ENCODE data around the gene SEC16A. TPM values are rescaled to one million over a fixed set of nuclear protein-coding genes. Genes with fewer than 3 reads are reported as not detected.

The SEC16A gene
- total RNA-seq, 1 donor from 2014 or later = 78.8 TPM

DNA sequence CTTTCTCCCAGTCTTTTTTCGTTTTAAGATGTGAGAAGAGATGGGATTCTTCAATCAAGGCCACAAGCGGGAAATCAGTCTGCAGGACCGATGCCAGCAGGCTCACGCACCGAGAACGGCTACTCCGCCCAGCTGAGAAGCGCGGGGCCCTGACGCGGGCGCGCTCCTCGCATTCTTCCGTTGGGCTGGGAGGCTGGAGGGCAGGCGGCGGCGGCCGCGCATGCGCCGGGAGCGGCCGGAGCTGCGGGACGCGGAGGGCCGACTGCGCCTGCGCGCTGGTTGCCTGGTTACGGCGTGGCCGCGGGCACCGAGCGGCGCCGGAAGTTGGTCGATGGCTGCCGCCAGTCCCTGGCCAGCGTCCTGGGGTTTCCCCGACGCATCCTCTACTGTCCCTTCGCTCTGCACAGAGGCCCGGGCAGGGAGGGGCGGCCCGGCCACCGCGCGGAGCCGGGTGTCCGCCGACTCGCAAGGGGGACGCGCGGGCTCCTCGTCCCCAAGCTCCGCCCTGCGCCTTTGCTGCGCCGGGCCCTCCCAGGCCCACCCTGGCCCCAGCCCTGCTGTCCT, 831 bp upstream of the SEC16A start:
- Mint-ChIP-seq H3K4me1 (peaks cover 34% of the 10 kb centered on the region), H3K27me3 (no peaks in the 10 kb centered on the region), H3K27ac (peak overlapping the region; percentile 97), H3K36me3 (ENCODE audit: low read depth) (peaks cover 20% of the 10 kb centered on the region), H3K9me3 (no peaks in the 10 kb centered on the region), H3K4me3 (peak overlapping the region; percentile 98)
- ATAC-seq (ENCODE audit: low read depth) (peak; percentile 49), DNase-seq (peak; percentile 99)
- intact Hi-C loops (cut with micrococcal nuclease) = loop anchor here (1.0 to 5.0 kb wide), 10 partner anchors 44 to 576 kb away; partner anchors contain the start of genes AGPAT2, CAMSAP1, DNLZ and ENTR1
- POLR2A ChIA-PET = interaction anchor here (0.6 to 1.1 kb wide), 10 partner anchors 16 to 757 kb away, joined by 3 to 7 read pairs (median 3); partner anchors contain the start of genes AGPAT2, NOTCH1, TRAF2 and TUBB4B
- CTCF ChIA-PET = interaction anchor here (1.3 to 6.4 kb wide), 4 partner anchors 50 to 148 kb away, joined by 3 to 44 read pairs (median 10); no protein-coding TSS in a partner anchor
- TF ChIP-seq, protein P1, sequence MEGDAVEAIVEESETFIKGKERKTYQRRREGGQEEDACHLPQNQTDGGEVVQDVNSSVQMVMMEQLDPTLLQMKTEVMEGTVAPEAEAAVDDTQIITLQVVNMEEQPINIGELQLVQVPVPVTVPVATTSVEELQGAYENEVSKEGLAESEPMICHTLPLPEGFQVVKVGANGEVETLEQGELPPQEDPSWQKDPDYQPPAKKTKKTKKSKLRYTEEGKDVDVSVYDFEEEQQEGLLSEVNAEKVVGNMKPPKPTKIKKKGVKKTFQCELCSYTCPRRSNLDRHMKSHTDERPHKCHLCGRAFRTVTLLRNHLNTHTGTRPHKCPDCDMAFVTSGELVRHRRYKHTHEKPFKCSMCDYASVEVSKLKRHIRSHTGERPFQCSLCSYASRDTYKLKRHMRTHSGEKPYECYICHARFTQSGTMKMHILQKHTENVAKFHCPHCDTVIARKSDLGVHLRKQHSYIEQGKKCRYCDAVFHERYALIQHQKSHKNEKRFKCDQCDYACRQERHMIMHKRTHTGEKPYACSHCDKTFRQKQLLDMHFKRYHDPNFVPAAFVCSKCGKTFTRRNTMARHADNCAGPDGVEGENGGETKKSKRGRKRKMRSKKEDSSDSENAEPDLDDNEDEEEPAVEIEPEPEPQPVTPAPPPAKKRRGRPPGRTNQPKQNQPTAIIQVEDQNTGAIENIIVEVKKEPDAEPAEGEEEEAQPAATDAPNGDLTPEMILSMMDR (IDR thresholded peaks at IDR 0.05) = no peak

DNA sequence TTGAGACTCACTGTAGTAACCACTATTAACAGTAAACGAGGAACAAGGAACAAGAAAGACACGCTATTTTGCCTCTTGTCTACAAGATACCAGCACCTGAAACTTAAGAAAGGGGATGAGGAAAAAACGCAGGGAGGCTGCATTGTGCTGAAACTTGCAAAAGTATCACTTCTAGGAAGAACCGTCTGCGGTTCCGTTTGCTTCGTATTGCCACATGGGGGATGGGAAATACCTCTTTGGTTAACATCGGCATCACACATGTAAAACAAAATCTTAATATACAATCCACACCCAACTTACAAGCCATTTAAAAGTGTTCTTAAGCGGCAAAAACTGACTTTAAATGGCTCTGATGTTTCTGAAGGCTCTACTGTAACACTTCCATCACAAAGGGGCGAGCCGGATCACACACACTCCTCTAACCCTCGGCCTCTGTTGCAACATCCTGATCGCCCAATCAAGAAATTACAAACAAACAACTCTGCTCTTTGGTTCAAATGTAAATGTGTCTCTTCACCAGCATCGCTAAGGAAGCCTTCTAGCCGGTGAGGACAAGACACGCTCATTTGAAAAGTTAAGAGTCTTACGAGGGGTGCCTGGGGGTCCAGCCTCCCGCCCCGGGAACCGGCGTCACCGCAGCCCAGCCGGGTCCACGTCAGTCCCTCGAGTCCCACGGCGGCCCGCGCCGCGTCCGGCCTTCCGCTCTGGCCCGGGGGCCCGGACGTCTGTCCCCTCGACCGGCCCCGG, 621 bp downstream of the SEC16A start:
- H3K4me1 Mint-ChIP-seq = peaks cover 34% of the 10 kb centered on the region
- POLR2A ChIA-PET = no interaction called here
- ATAC-seq (ENCODE audit: low read depth) = no peak

DNA sequence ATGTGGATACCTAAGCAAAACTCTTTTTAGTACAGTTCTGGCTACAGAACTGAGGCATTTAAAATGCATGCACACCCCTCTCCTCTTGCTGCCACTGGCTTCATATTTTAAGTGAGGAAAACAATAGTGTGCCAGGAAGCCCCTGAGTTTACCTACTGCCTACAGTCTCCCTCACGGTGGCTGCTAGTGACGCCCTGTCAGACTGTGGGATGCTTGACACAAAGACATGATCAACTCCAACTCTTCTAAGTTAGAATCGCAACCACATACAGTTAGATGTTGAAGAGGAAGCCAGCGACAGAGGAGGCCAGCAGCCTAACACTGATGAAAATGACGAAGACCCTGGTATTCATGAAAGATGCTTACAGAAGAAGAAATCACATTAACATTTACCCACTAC, 1.3 kb downstream of the SEC16A start:
- peak overlapping the region; percentile 88 for H3K27ac Mint-ChIP-seq
- H3K4me1 Mint-ChIP-seq = peaks cover 34% of the 10 kb centered on the region
- CTCF ChIA-PET = no interaction called here
- POLR2A ChIA-PET = no interaction called here
- no peak for DNase-seq
- ATAC-seq (ENCODE audit: low read depth) = no peak
- no peaks in the 10 kb centered on the region for H3K9me3 Mint-ChIP-seq
- intact Hi-C loops (cut with micrococcal nuclease) = loop anchor here (5.0 kb wide), 3 partner anchors 206 to 574 kb away; partner anchors contain the start of genes AGPAT2 and CAMSAP1
- TF ChIP-seq, protein P1 (IDR thresholded peaks at IDR 0.05) = no peak
- H3K36me3 Mint-ChIP-seq (ENCODE audit: low read depth) = peaks cover 36% of the 10 kb centered on the region
- H3K4me3 Mint-ChIP-seq = peak overlapping the region; percentile 87
- no peaks in the 10 kb centered on the region for H3K27me3 Mint-ChIP-seq

More for the DNA sequence above, 621 bp downstream of the SEC16A start:
- no peaks in the 10 kb centered on the region for H3K27me3 Mint-ChIP-seq
- H3K27ac Mint-ChIP-seq = peak overlapping the region; percentile 88
- CTCF ChIA-PET = no interaction called here
- H3K36me3 Mint-ChIP-seq (ENCODE audit: low read depth) = peaks cover 31% of the 10 kb centered on the region
- H3K4me3 Mint-ChIP-seq = peak overlapping the region; percentile 87
- TF ChIP-seq, protein P1 (IDR thresholded peaks at IDR 0.05) = no peak
- DNase-seq = no peak
- no peaks in the 10 kb centered on the region for H3K9me3 Mint-ChIP-seq
- intact Hi-C loops (cut with micrococcal nuclease) = loop anchor here (2.0 to 5.0 kb wide), 5 partner anchors 71 to 575 kb away; partner anchors contain the start of genes AGPAT2, CAMSAP1, ENTR1 and PMPCA

DNA sequence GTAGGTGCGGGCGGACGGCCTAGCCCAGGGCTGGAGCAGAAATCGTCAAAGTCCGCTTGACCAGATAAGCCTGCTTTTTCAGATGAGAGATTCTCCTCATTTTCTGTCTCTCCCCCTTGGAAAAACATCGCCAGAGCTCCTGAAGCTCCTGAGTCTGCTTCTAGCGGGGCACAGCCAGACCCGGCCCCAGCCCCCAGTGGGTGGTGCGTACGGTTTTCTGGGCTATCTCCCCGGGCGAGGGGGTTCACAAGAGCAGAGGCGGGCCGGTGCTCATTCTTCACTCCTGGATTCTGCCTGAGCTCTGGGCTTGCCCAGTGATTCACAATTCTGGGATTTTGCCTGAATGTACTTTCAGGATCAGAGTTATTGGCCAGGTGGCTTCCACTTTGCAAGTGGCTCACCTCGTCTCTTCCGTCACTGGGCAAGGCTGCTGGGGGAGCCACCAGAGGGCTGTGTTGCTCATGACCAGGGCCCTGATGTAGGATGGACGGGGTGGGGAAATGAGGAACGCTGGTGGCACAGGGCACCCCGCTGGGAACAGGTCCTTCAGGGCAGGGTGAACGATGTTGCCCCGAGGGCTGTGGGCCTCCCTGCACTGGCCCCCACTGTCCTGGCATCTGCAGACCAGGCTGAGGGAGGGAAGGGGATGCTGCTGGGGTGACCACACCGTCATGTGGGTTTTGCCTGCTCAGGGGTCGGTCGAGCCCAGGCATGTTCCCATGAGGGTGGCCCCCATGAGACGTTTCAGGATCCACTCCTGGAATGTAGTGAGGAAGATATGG, 6.3 kb downstream of the SEC16A start:
- H3K36me3 Mint-ChIP-seq (ENCODE audit: low read depth) = peaks cover 76% of the 10 kb centered on the region
- ChIA-PET POLR2A (no interaction called here), CTCF (no interaction called here)
- TF ChIP-seq, protein P1 (IDR thresholded peaks at IDR 0.05) = no peak
- H3K4me3 Mint-ChIP-seq = no peak overlapping the region
- intact Hi-C loops (cut with micrococcal nuclease) = no loop called here
- H3K4me1 Mint-ChIP-seq = peaks cover 15% of the 10 kb centered on the region
- no peaks in the 10 kb centered on the region for H3K27me3 Mint-ChIP-seq
- ATAC-seq (ENCODE audit: low read depth) (no peak), DNase-seq (no peak)
- H3K27ac Mint-ChIP-seq = no peak overlapping the region
- H3K9me3 Mint-ChIP-seq = no peaks in the 10 kb centered on the region

Measured in activated B cell treated with CpG ODN at 0.5 μM for 24 hours (primary cell).